HG02610 (cell line): Measurements from ENCODE around the gene IFT122.
A peak's percentile ranks its signal among the peaks of the same experiment; 100 is the strongest.
"Not testable (repeated sequence)": the region's sequence is repeated elsewhere in the genome, so short reads cannot be mapped to it uniquely, and the experiment has no call there.

ENCODE experiments used
- ATAC-seq: cut with Tn5 transposase; IDR thresholded peaks from one replicate; pipeline ENCODE4 v1.9.1; 2021; ENCODE audit warnings: mild to moderate bottlenecking, moderate library complexity; ENCODE audit not compliant: unreplicated experiment

The IFT122 gene

GRCh38 chr3:129515821-129516432 is 75.9 kb downstream of the IFT122 start:
- ATAC-seq = not testable (repeated sequence)

- no peak for ATAC-seq
Observed at GRCh38 chr3:129517516-129517915, 77.5 kb downstream of the IFT122 start.

- ATAC-seq = no peak
Observed at GRCh38 chr3:129518038-129518561, 78.1 kb downstream of the IFT122 start.

GRCh38 chr3:129518581-129518980 is 78.6 kb downstream of the IFT122 start:
- ATAC-seq = no peak

- ATAC-seq = no peak
Observed at GRCh38 chr3:129519449-129519848, 79.4 kb downstream of the IFT122 start.

GRCh38 chr3:129519896-129520715 is 80.1 kb downstream of the IFT122 start:
- no peak for ATAC-seq

GRCh38 chr3:129520960-129521359 is 80.9 kb downstream of the IFT122 start:
- no peak for ATAC-seq

- ATAC-seq = no peak
Observed at GRCh38 chr3:129521611-129522010, 81.6 kb downstream of the IFT122 start.

GRCh38 chr3:129522953-129523352 is 82.9 kb downstream of the IFT122 start:
- ATAC-seq = no peak

- no peak for ATAC-seq
Observed at GRCh38 chr3:129524081-129524480, 84.1 kb downstream of the IFT122 start.

- no peak for ATAC-seq
Observed at GRCh38 chr3:129525341-129525968, 85.4 kb downstream of the IFT122 start.

- peak; percentile 91 for ATAC-seq
Observed at GRCh38 chr3:129526121-129526900, 86.3 kb downstream of the IFT122 start.

- ATAC-seq = no peak
Observed at GRCh38 chr3:129527262-129527661, 87.2 kb downstream of the IFT122 start.

GRCh38 chr3:129528589-129529100 is 88.6 kb downstream of the IFT122 start, which contains the start of gene RHO:
Gene RHO, plus strand, starts transcription at chr3:129528639. Its CDS starts 95 bp downstream, at chr3:129528734.
- ATAC-seq = no peak

- ATAC-seq = no peak
Observed at GRCh38 chr3:129529436-129530210, 89.6 kb downstream of the IFT122 start.

- no peak for ATAC-seq
Observed at GRCh38 chr3:129530251-129530791, 90.3 kb downstream of the IFT122 start.

- no peak for ATAC-seq
Observed at GRCh38 chr3:129530821-129531220, 90.8 kb downstream of the IFT122 start.

GRCh38 chr3:129531699-129532098 is 91.7 kb downstream of the IFT122 start:
- no peak for ATAC-seq

- no peak for ATAC-seq
Observed at GRCh38 chr3:129532261-129532660, 92.2 kb downstream of the IFT122 start.

GRCh38 chr3:129533406-129533805 is 93.4 kb downstream of the IFT122 start:
- no peak for ATAC-seq
